HL-60 (cell line): ENCODE measurements around the gene SLC26A1.

Experiments used
- DNase-seq, 2 experiments: peaks; one replicate each; pipeline ENCODE4 v3.0.0-alpha.2; 2010 to 2020; ENCODE audit warnings: low read depth in 1 of 2, low spot score in 1 of 2
- H3K27ac ChIP-seq: fragments of 250-450 bp; sonication (Bioruptor Pico); replicated peaks from 2 replicates; pipeline ENCODE4 v1.5.1; 2020; ENCODE audit warnings: mild to moderate bottlenecking, moderate library complexity
- H3K27me3 ChIP-seq: fragments of 250-450 bp; sonication (Bioruptor Pico); 2 replicates; pipeline ENCODE4 v1.5.1; 2021; ENCODE audit warnings: mild to moderate bottlenecking, moderate library complexity; ENCODE audit not compliant: insufficient read depth, poor library complexity, severe bottlenecking
- H3K4me3 ChIP-seq: replicated peaks from 2 replicates; pipeline ENCODE4 v1.5.1; 2011; ENCODE audit warnings: mild to moderate bottlenecking, control low read depth, low read length; ENCODE audit not compliant: insufficient read depth
- CTCF ChIP-seq: IDR thresholded peaks from one replicate; pipeline ENCODE4 v1.5.1; 2011; ENCODE audit warnings: low read length, control low read depth, inconsistent platforms; ENCODE audit not compliant: insufficient read depth
- GABPA ChIP-seq: IDR thresholded peaks from 2 replicates; pipeline ENCODE4 v1.6.1; 2012; ENCODE audit warnings: low read depth
- POLR2AphosphoS5 ChIP-seq: IDR thresholded peaks from 2 replicates; pipeline ENCODE4 v1.6.1; 2012; ENCODE audit warnings: low read depth
- REST ChIP-seq: IDR thresholded peaks from 2 replicates; pipeline ENCODE4 v1.6.1; 2012; ENCODE audit warnings: low read depth; ENCODE audit not compliant: insufficient replicate concordance
- SPI1 ChIP-seq: IDR thresholded peaks from 2 replicates; pipeline ENCODE4 v1.6.1; 2012; ENCODE audit warnings: low read depth, mild to moderate bottlenecking, borderline replicate concordance

Gene SLC26A1

DNA sequence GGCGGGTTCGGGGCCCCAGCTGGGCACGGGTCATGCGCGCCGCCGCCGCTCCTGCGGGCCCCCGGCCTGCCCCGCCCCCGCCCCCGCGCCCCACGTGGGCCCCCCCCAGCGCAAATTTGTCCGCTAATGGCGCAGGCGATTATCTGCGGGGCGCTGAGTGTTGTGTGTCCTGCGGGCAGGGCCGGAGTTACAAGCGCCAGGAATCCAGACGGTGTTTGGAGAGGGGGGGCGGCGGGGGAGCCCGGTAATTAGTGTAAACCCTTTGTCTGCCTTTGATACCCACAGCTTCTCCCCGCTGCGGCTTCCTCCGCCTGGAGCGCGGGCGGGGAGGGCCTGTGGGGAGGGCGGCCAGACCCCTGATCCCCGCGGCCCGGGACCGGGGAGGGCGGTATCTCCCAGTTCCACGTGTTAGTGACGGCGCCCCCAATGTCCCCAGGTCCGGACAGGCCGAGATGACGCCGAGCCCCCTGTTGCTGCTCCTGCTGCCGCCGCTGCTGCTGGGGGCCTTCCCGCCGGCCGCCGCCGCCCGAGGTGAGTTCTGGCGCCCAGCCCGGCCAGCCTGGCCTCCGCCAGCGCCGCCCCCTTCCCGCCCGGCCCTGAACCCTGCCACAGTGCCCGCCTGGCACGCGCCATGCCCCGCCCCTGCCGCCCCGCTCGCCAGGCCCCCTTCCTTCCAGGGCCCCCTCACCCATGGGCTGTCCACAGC, 19.0 kb upstream of the SLC26A1 start:
- no peak for TF ChIP-seq SPI1
- TF ChIP-seq CTCF: no peak
- no peak for TF ChIP-seq GABPA
- no peak for TF ChIP-seq POLR2AphosphoS5
- TF ChIP-seq REST: no peak
- Histone ChIP-seq H3K27ac (no peak overlapping the region), H3K4me3 (peak overlapping the region; percentile 34), H3K27me3 (peaks cover 10% of the 10 kb centered on the region)
- DNase-seq: peak; percentile 25 to 26

DNA sequence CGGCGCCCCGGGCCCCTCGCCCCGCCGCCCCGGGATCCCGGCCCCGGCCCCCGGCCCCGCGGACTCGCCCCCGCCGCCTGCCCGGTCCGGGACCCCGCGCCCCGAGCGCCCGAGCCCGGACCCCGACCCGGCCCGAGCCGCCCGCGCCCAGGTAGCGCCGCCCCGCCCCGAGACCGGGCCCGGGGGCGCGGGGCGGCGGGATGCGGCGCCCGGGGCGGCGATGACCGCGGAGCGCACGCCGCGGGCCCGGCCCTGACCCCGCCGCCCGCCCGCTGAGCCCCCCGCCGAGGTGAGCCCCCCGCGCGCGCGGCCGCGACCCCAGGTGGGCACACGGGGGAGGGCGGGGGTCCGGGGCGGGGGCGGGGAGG, 18.4 kb upstream of the SLC26A1 start:
- Histone ChIP-seq H3K27me3 (peaks cover 14% of the 10 kb centered on the region), H3K4me3 (peak overlapping the region; percentile 12; the same call in 1 of the 2 replicates), H3K27ac (no peak overlapping the region)
- TF ChIP-seq GABPA: no peak
- DNase-seq: no peak

GRCh38 chr4:1011022-1011665, 17.9 kb upstream of the SLC26A1 start, which contains the start of gene FGFRL1:
Gene FGFRL1 (plus strand): TSS chr4:1011626. CDS start chr4:1012486, 860 bp downstream.
- no peak for TF ChIP-seq GABPA
- no peak for TF ChIP-seq REST
- TF ChIP-seq SPI1: no peak
- TF ChIP-seq CTCF: no peak
- no peak for TF ChIP-seq POLR2AphosphoS5
- peak within 1 kb of the TSS; percentile 61 for H3K27ac ChIP-seq
- peak within 1 kb of the TSS; percentile 35 for H3K4me3 ChIP-seq
- DNase-seq: peak; percentile 67 to 86
- H3K27me3 ChIP-seq: peaks cover 14% of the 10 kb centered on the region

- Histone ChIP-seq H3K27ac (peak overlapping the region; percentile 61), H3K27me3 (peaks cover 14% of the 10 kb centered on the region), H3K4me3 (peak overlapping the region; percentile 56)
- TF ChIP-seq GABPA (no peak), POLR2AphosphoS5 (peak; percentile 53; the same call in 1 of the 2 replicates)
- DNase-seq: peak; percentile 90 to 93
Observed at GRCh38 chr4:1010395-1011021, 17.3 kb upstream of the SLC26A1 start.
